ENCODE data around the gene IRGQ. TPM values are rescaled to one million over a fixed set of nuclear protein-coding genes. Genes with fewer than 3 reads are reported as not detected.

The IRGQ gene
- total RNA-seq, 4 donors from 2014 or later = 10.7 to 28.8 (median 18.5) TPM

DNA sequence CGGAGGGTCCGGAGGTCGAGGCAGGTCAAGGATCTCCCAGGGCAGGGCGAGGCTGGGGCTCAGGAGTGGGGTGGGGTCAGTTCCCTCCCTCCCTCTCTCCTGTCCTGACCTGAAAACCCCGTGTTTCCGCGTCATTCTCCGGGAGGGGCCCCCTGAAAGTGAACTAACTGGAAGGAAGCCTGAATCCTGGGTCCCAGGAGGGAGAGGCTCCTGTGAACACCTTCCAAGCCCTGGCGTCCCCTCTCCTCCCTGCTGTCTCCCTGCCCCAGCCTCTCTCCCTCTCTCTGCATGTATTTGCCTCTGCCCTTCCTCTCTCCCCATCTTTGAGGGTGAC is 44.5 kb upstream of the IRGQ start:
- no peak for TF ChIP-seq POLR2A (IDR thresholded peaks at IDR 0.05)
- TF ChIP-seq, protein P1, sequence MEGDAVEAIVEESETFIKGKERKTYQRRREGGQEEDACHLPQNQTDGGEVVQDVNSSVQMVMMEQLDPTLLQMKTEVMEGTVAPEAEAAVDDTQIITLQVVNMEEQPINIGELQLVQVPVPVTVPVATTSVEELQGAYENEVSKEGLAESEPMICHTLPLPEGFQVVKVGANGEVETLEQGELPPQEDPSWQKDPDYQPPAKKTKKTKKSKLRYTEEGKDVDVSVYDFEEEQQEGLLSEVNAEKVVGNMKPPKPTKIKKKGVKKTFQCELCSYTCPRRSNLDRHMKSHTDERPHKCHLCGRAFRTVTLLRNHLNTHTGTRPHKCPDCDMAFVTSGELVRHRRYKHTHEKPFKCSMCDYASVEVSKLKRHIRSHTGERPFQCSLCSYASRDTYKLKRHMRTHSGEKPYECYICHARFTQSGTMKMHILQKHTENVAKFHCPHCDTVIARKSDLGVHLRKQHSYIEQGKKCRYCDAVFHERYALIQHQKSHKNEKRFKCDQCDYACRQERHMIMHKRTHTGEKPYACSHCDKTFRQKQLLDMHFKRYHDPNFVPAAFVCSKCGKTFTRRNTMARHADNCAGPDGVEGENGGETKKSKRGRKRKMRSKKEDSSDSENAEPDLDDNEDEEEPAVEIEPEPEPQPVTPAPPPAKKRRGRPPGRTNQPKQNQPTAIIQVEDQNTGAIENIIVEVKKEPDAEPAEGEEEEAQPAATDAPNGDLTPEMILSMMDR (IDR thresholded peaks at IDR 0.05) = no peak
- Histone ChIP-seq H3K4me3 (peak overlapping the region in 3 of 4 donors; percentile 53 to 64 (median 62)), H3K27ac (peak overlapping the region in 1 of 4 donors; percentile 30), H3K27me3 (no peaks in the 10 kb centered on the region), H3K36me3 (no peaks in the 10 kb centered on the region), H3K9me3 (no peaks in the 10 kb centered on the region), H3K4me1 (peaks cover 0 to 13% (median 6%) of the 10 kb centered on the region in 4 donors)
- DNase-seq = no peak

DNA sequence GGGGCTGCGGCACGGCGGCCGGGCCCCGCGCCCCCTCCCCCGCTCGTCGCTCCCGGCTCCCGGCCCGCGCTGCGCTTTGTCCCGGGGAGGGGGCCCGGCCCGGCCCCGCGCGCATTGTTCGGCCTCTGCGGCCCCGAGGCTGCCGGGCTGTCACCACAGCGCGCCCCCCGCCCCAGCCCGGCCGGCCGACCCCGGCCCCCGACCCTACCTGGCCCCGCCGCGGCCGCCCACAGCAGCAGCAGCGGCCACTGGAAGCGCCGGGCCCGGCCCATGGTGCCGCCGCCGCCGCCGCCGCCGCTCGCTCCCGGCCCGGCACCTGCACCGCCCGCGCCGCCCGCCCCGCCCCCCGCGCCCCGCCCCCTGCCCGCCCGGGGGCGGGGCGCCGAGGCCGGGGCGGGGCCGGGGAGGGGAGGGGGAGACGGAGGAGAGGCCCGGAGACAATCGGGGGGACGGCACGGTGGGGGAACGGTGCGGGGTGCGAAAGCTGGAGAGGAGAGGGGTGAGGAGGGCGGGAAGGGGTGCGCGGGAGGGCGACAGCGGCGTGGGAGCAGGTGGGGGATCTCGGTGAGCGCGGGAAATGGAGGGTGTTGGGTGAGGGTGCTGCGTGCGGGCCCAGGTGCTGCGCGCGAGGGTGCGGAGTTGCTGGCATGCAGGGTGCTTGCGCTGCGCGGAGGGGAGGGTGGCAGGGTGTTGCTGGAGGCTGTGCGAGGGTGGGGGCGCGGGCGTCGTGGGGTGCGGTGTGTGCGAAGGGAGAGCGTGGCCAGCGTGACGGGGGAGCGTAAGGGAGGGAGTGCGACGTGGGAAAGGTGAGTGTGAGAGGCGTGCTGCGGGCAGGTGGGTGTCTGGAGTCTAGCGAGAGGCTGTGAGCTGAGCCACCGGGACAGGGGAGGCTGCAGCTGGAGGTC is 43.8 kb upstream of the IRGQ start, which contains the start of gene CADM4:
Gene CADM4, minus strand, starts transcription at position 332 of the 905 bp plus-strand sequence. Its CDS starts 60 bp downstream, at position 272.
- Histone ChIP-seq H3K4me3 (peak within 1 kb of the TSS; percentile 36 to 64 (median 58)), H3K27ac (peak within 1 kb of the TSS in 2 of 4 donors; percentile 30 to 49), H3K9me3 (no peaks in the 10 kb centered on the region), H3K27me3 (no peaks in the 10 kb centered on the region), H3K36me3 (no peaks in the 10 kb centered on the region), H3K4me1 (peaks cover 0 to 13% (median 6%) of the 10 kb centered on the region in 4 donors)
- DNase-seq = peak in 2 of 3 donors; percentile 56 to 64
- TF ChIP-seq, protein P1 (IDR thresholded peaks at IDR 0.05) = no peak
- TF ChIP-seq POLR2A (IDR thresholded peaks at IDR 0.05) = no peak

DNA sequence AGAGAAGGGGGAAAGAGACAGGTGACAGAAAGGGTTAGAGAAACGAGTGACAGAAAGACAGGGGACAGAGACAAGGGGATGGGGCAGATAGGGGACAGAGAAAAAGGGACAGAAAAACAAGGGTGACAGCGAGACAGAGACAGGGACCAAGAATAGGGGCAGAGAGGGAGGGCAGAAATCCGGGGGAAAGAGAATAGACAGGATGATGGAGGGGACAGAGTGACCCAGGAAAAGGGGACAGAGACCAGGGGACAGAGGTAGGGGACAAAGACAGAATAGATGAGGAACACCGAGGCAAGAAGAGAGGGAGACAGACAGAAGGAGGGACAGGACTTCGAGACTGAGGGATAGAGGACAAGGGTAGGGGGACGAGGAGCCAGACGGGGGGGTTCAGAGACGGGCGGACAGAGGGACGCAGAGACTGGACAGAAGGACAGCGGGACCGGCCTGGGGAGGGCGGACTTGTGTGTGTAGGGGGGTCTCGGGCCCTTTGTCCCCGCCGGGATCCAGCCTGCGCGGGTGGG is 43.1 kb upstream of the IRGQ start:
- DNase-seq = no peak
- H3K36me3 ChIP-seq = no peaks in the 10 kb centered on the region
- H3K4me3 ChIP-seq = peak overlapping the region; percentile 15 to 64 (median 58)
- H3K4me1 ChIP-seq = peaks cover 0 to 13% (median 6%) of the 10 kb centered on the region in 4 donors
- H3K9me3 ChIP-seq = no peaks in the 10 kb centered on the region
- no peaks in the 10 kb centered on the region for H3K27me3 ChIP-seq
- TF ChIP-seq, protein P1 (IDR thresholded peaks at IDR 0.05) = no peak
- no peak for TF ChIP-seq POLR2A (IDR thresholded peaks at IDR 0.05)
- H3K27ac ChIP-seq = no peak overlapping the region

DNA sequence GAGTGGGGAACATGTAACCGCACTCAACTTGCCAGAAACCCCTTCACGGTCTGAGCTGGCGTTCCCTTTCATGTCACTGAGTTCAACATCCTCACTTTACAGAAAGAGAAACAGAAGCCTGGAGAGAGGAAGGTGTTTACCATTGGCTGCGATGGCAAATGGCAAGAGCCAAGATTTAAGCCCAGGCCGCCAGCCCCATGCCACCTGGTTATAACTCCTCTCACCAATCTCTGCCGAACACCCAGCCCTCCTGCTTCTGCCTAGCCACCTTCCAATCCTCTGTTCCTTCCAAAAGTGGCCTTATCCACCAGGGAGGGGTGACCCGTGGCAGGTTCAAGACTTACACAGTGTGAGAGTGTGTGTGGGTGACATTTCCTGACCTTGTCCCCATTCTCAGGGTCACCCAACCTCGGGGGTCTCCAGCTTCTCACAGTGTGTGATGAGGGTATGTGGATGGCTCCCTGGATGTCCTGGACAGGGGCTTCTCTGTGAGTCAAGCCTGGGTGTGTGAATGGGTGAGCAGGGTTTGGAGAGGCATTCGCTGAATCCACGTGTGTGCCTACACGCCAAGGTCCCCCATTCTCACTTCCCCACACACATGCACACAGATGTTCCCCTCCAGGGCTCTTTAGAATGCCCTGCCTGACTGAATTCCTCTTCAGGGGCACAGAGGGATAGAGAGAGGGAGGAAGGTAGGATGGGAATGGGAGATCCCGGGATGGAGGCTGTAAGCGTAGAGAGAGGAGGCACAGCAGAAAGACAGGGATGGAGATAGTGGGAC is 42.5 kb upstream of the IRGQ start:
- Histone ChIP-seq H3K27ac (no peak overlapping the region), H3K4me3 (no peak overlapping the region)

More for the DNA sequence above, 42.5 kb upstream of the IRGQ start:
- Histone ChIP-seq H3K4me1 (peaks cover 0 to 13% (median 6%) of the 10 kb centered on the region in 4 donors), H3K9me3 (no peaks in the 10 kb centered on the region), H3K27me3 (no peaks in the 10 kb centered on the region), H3K36me3 (no peaks in the 10 kb centered on the region)
- no peak for TF ChIP-seq POLR2A (IDR thresholded peaks at IDR 0.05)
- TF ChIP-seq, protein P1 (IDR thresholded peaks at IDR 0.05) = no peak
- no peak for DNase-seq

All from Peyer's patch (tissue), 4 donors.